Nasal cavity respiratory epithelium epithelial cell of viscerocranial mucosa (primary cell): ENCODE measurements around the gene FXYD3. TPM values are rescaled to one million over a fixed set of nuclear protein-coding genes. Genes with fewer than 3 reads are reported as not detected.

Experiments
- total RNA-seq: library from RNA; depleted of rRNA; stranded (reverse); fragments of >200 nt; gene quantifications from 2 replicates; pipeline ENCODE4 v1.2.3, GENCODE V29; 2014

FXYD3 gene, protein sequence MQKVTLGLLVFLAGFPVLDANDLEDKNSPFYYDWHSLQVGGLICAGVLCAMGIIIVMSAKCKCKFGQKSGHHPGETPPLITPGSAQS
- 245 and 275 TPM in 2 replicates for total RNA-seq

DNA sequence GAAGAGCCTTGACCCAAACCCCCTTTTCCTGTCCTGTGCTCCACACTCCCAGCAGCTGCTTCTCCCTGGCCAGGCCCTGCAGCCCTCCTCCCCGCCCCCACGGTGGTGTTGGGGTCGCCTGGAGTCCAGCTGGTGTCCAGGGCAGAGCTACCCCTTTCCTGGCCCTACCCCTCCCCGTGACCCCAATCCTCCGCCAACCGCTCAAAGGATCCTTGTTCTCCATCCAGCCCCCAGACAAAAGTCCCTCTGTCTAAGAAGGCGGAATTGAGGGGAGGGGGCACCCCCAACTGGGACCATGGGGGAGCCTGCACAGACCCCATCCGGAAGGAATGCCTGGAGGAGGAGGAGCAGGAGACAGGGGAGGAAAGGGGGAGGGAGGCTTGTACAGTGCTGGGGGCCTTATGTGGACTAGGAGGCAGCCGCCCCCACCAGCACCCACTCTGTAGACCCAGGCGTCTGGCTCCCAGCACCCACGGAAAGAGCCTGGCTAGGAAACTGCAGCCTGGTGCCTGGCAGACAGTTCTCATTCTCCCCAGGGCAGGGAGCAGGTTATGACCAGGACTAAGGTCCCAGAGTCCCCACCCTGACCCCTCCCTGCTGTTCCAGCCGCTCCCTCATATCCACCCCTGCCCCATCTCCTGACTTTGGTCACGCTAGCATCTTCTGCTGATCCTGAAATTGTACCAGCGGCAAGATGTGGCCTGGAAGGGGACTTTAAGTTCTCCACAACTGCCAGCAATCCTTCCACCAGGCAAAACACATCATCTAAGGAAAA is at the start of gene FXYD3:
TSS of gene FXYD3 (plus strand) at position 647 of the 775 bp plus-strand sequence. CDS start 3,554 bp downstream, outside the sequence.

DNA sequence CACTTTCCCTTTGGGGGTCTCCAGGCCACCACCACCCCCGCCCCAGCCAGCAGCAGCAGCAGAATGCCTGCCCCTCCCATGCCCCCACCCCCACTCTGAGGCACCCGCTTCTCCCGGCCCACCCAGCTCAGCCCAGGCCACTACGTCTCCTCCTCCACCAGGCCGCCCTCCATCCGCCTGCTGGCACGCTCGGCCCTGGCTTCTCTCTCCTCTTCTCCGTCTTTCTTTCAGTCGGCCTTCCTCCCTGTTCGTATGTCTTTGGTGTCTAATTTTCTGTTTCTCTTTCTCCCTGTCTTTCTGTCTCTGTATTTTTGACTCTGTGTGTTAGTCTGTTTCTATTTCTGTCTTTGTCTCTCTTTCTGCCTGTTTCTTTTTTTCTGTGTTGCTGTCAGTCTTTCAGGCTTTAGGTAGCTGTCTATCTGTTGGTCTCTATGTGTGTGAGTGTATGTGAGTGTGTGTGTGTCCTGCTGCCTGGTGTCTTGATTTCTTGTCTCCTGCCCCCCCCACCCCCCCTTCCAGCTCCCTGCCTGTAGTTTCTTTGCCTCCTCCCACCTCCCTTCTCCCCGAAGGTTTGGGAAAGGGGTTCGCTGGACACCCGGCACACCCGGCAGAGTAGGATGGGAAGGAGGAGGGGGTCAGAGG is 19.1 kb downstream of the FXYD3 start, which contains the start of gene LGI4:
TSS of gene LGI4 (minus strand) at position 459 of the 642 bp plus-strand sequence. CDS start at position 80, 379 bp downstream.

DNA sequence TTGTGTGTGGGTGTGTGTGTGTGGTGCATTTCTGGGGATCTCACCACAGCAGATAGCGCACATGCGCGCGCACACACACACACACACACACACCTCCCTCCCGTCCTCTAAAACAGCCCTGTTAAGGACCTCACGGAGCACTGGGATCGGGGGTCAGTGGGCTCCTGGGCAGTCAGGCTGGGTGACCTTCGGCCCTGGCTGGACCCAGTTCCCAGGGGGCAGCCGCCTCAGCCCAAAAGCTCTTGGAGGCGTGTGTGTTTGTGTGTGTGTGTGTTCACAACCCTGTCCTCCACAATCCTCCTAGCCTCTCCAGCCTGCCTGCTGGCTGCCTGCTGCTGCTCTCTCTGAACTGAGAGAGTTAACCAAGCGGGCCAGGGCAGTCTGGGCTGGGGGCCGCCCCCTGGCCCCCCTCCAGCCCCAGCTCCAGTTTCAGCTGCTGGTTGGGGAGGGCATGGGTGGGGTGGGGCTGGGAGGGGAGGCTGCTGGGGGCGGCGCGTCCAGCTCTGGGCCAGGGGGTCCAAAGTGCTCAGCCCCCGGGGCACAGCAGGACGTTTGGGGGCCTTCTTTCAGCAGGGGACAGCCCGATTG is 22.8 kb downstream of the FXYD3 start, which contains the start of gene FXYD1:
TSS of gene FXYD1 (plus strand) at position 520 of the 588 bp plus-strand sequence. CDS start 1,256 bp downstream, outside the sequence.

GRCh38 chr19:35143231-35143715 is 27.6 kb downstream of the FXYD3 start, which contains the start of gene FXYD7:
TSS of gene FXYD7 (plus strand) at chr19:35143255. CDS start at chr19:35143334, 79 bp downstream.

GRCh38 chr19:35154525-35155406 is 39.1 kb downstream of the FXYD3 start, which contains the start of gene FXYD5:
TSS of gene FXYD5 (plus strand) at chr19:35154735. CDS start at chr19:35155551, 816 bp downstream.

Other genes starting within 250 kb of the FXYD3 start
- gene ZNF30, start 188.9 kb upstream of the FXYD3 start, total RNA-seq, result 2.7 and 4.6 TPM in 2 replicates
- 0.68 and 4.2 TPM in 2 replicates for gene ZNF792, start 151.6 kb upstream of the FXYD3 start, total RNA-seq
- gene GRAMD1A, start 115.5 kb upstream of the FXYD3 start, total RNA-seq, result 8.9 and 31.9 TPM in 2 replicates
- gene SCN1B, start 85.4 kb upstream of the FXYD3 start, total RNA-seq, result under 0.01 and 0.64 TPM in 2 replicates
- not detected in 2 replicates for gene HPN, start 74.1 kb upstream of the FXYD3 start, total RNA-seq
- gene LGI4, start 19.2 kb downstream of the FXYD3 start, total RNA-seq, result not detected in 2 replicates
- not detected in 2 replicates for gene FXYD1, start 23.0 kb downstream of the FXYD3 start, total RNA-seq
- not detected in 2 replicates for gene FXYD7, start 27.4 kb downstream of the FXYD3 start, total RNA-seq
- 13.0 and 18.0 TPM in 2 replicates for gene FXYD5, start 38.9 kb downstream of the FXYD3 start, total RNA-seq
- not detected in 2 replicates for gene FAM187B, start 112.9 kb downstream of the FXYD3 start, total RNA-seq
- gene LSR, start 133.2 kb downstream of the FXYD3 start, total RNA-seq, result 25.6 and 121 TPM in 2 replicates
- 64.6 and 90.3 TPM in 2 replicates for gene USF2, start 153.1 kb downstream of the FXYD3 start, total RNA-seq
- not detected in 2 replicates for gene HAMP, start 166.7 kb downstream of the FXYD3 start, total RNA-seq
- gene MAG, start 176.3 kb downstream of the FXYD3 start, total RNA-seq, result not detected in 2 replicates
- 0.34 TPM in 1 of 2 replicates, not detected in the other for gene CD22, start 213.4 kb downstream of the FXYD3 start, total RNA-seq
- gene FFAR1, start 232.1 kb downstream of the FXYD3 start, total RNA-seq, result not detected in 2 replicates
- gene FFAR3, start 242.6 kb downstream of the FXYD3 start, total RNA-seq, result not detected in 2 replicates